ENCODE results near the gene SCUBE2. TPM values are rescaled to one million over a fixed set of nuclear protein-coding genes. Genes with fewer than 3 reads are reported as not detected.
"Not testable (repeated sequence)": the region's sequence is repeated elsewhere in the genome, so short reads cannot be mapped to it uniquely, and the experiment has no call there.

Gene SCUBE2
- total and polyA plus RNA-seq, 7 donors, result 1.2 to 4.3 (median 1.7) TPM

- TF ChIP-seq CTCF (IDR thresholded peaks at IDR 0.05), result no peak
- no peaks in the 10 kb centered on the region for H3K36me3 ChIP-seq (ENCODE audit: insufficient read depth in 1 of 2, low read depth in 1 of 2)
- H3K27ac ChIP-seq, result no peak overlapping the region
- intact Hi-C loops (cut with DNase I), result no loop called here
- H3K4me1 ChIP-seq, result no peaks in the 10 kb centered on the region
- no peak for DNase-seq
- no peaks in the 10 kb centered on the region for H3K27me3 ChIP-seq (ENCODE audit: insufficient read depth in 3 of 3, low read length in 2 of 3)
- WGBS, 3 donors, result 61 to 75% (median 63%) methylated on average over 3 of the region's 3 CpGs
- no peaks in the 10 kb centered on the region for H3K9me3 ChIP-seq
- H3K4me3 ChIP-seq, result no peak overlapping the region
- no peak for ATAC-seq
These were observed 110.9 kb downstream of the SCUBE2 start for GRCh38 chr11:8980485-8980884.

GRCh38 chr11:8979365-8979764 is 112.0 kb downstream of the SCUBE2 start:
- H3K36me3 ChIP-seq (ENCODE audit: insufficient read depth in 1 of 2, low read depth in 1 of 2); H3K27me3 ChIP-seq (ENCODE audit: insufficient read depth in 3 of 3, low read length in 2 of 3); H3K9me3 ChIP-seq; H3K4me1 ChIP-seq; ATAC-seq; H3K4me3 ChIP-seq; DNase-seq; intact Hi-C loops (cut with DNase I); H3K27ac ChIP-seq: not testable (repeated sequence)
- 91 to 99% (median 93%) methylated on average over 4 to 5 of the region's 7 CpGs for WGBS, 3 donors

- no peaks in the 10 kb centered on the region for H3K4me1 ChIP-seq
- H3K4me3 ChIP-seq, result no peak overlapping the region
- ATAC-seq (no peak), DNase-seq (no peak)
- intact Hi-C loops (cut with DNase I), result no loop called here
- no peaks in the 10 kb centered on the region for H3K9me3 ChIP-seq
- H3K27me3 ChIP-seq (ENCODE audit: insufficient read depth in 3 of 3, low read length in 2 of 3), result no peaks in the 10 kb centered on the region
- no peak overlapping the region for H3K27ac ChIP-seq
- H3K36me3 ChIP-seq (ENCODE audit: insufficient read depth in 1 of 2, low read depth in 1 of 2), result peaks cover 0 to 8% of the 10 kb centered on the region in 2 donors
- TF ChIP-seq CTCF (IDR thresholded peaks at IDR 0.05), result no peak
- 75 to 88% (median 76%) methylated on average over 3 of the region's 3 CpGs for WGBS, 3 donors
These were observed 118.3 kb downstream of the SCUBE2 start for GRCh38 chr11:8973121-8973520.

- 77 to 81% (median 80%) methylated on average over 1 of the region's 1 CpG for WGBS, 3 donors
- Histone ChIP-seq H3K9me3 (no peaks in the 10 kb centered on the region), H3K27me3 (ENCODE audit: insufficient read depth in 3 of 3, low read length in 2 of 3) (no peaks in the 10 kb centered on the region), H3K4me3 (no peak overlapping the region), H3K27ac (no peak overlapping the region), H3K4me1 (no peaks in the 10 kb centered on the region), H3K36me3 (ENCODE audit: insufficient read depth in 1 of 2, low read depth in 1 of 2) (peaks cover 6 to 20% of the 10 kb centered on the region in 2 donors)
- ATAC-seq (no peak), DNase-seq (no peak)
- intact Hi-C loops (cut with DNase I), result no loop called here
- no peak for TF ChIP-seq CTCF (IDR thresholded peaks at IDR 0.05)
These were observed 119.5 kb downstream of the SCUBE2 start for GRCh38 chr11:8971924-8972316.

- Histone ChIP-seq H3K27ac (no peak overlapping the region), H3K9me3 (no peaks in the 10 kb centered on the region), H3K4me1 (no peaks in the 10 kb centered on the region), H3K4me3 (no peak overlapping the region), H3K36me3 (ENCODE audit: insufficient read depth in 1 of 2, low read depth in 1 of 2) (peaks cover 6 to 26% of the 10 kb centered on the region in 2 donors), H3K27me3 (ENCODE audit: insufficient read depth in 3 of 3, low read length in 2 of 3) (no peaks in the 10 kb centered on the region)
- intact Hi-C loops (cut with DNase I), result no loop called here
- ATAC-seq (no peak), DNase-seq (no peak)
- WGBS, 3 donors, result 85 to 87% (median 86%) methylated on average over 2 of the region's 2 CpGs
- no peak for TF ChIP-seq CTCF (IDR thresholded peaks at IDR 0.05)
These were observed 120.0 kb downstream of the SCUBE2 start for GRCh38 chr11:8971196-8971923.

Other genes with a start within 250 kb of the SCUBE2 start
- 10 to 100 TPM; 11.3 to 22.7 (median 16.5) TPM for gene AKIP1, start 180.4 kb downstream of the SCUBE2 start, total RNA-seq
- gene AKIP1, start 180.4 kb downstream of the SCUBE2 start, polyA plus RNA-seq, result 10 to 100 TPM; 18.8 to 30.2 (median 21.6) TPM
- not detected for gene C11orf16, start 158.7 kb downstream of the SCUBE2 start, total RNA-seq
- not detected for gene C11orf16, start 158.7 kb downstream of the SCUBE2 start, polyA plus RNA-seq
- not detected for gene ASCL3, start 148.6 kb downstream of the SCUBE2 start, total RNA-seq
- not detected for gene ASCL3, start 148.6 kb downstream of the SCUBE2 start, polyA plus RNA-seq
- 10 to 100 TPM; 32.1 to 54.5 (median 36.0) TPM for gene TMEM9B, start 127.2 kb downstream of the SCUBE2 start, total RNA-seq
- 10 to 100 TPM; 40.7 to 83.4 (median 73.3) TPM for gene TMEM9B, start 127.2 kb downstream of the SCUBE2 start, polyA plus RNA-seq
- under 1 TPM; 0.09 to 0.37 (median 0.18) TPM for gene NRIP3, start 87.6 kb downstream of the SCUBE2 start, total RNA-seq
- gene NRIP3, start 87.6 kb downstream of the SCUBE2 start, polyA plus RNA-seq, result 1 to 10 TPM in 1 of 3 donors, under 1 TPM in 1, not detected in 1; 0.23 to 2.1 TPM
- gene DENND5A, start 173.8 kb upstream of the SCUBE2 start, total RNA-seq, result 10 to 100 TPM; 27.2 to 45.1 (median 32.3) TPM
- 10 to 100 TPM; 27.4 to 82.1 (median 30.3) TPM for gene DENND5A, start 173.8 kb upstream of the SCUBE2 start, polyA plus RNA-seq
- 10 to 100 TPM; 12.2 to 14.6 (median 13.8) TPM for gene TMEM41B, start 223.0 kb upstream of the SCUBE2 start, total RNA-seq
- gene TMEM41B, start 223.0 kb upstream of the SCUBE2 start, polyA plus RNA-seq, result 10 to 100 TPM in 2 of 3 donors, 1 to 10 TPM in 1; 5.7 to 62.6 (median 18.7) TPM